Liver (tissue), 9 donors: ENCODE data around the gene RPS14. TPM values are rescaled to one million over a fixed set of nuclear protein-coding genes. Genes with fewer than 3 reads are reported as not detected.

Source experiments
- DNase-seq: peaks from one replicate; pipeline ENCODE4 v3.0.0-alpha.2; 2017; ENCODE audit warnings: low spot score
- H3K27ac ChIP-seq, 2 donors: one replicate each; pipeline ENCODE4 v1.7.0; 2013; ENCODE audit warnings: inconsistent platforms in 2 of 2, low read length in 2 of 2, control low read depth in 1 of 2, low read depth in 1 of 2, mild to moderate bottlenecking in 1 of 2
- H3K27me3 ChIP-seq, 4 donors: one replicate each; pipeline versions ENCODE4 v1.6.1 to v1.7.0; 2013; ENCODE audit warnings: low read length in 3 of 4, inconsistent platforms in 1 of 4, mild to moderate bottlenecking in 1 of 4, moderate library complexity in 1 of 4; ENCODE audit not compliant: control insufficient read depth in 4 of 4, insufficient read depth in 4 of 4
- H3K36me3 ChIP-seq, 4 donors: one replicate each; pipeline versions ENCODE4 v1.6.1 to v1.7.0; 2013; ENCODE audit warnings: low read length in 3 of 4, mild to moderate bottlenecking in 3 of 4, low read depth in 1 of 4, moderate library complexity in 1 of 4; ENCODE audit not compliant: control insufficient read depth in 4 of 4, insufficient read depth in 3 of 4
- H3K4me1 ChIP-seq, 4 donors: one replicate each; pipeline versions ENCODE4 v1.6.1 to v1.7.0; 2013; ENCODE audit warnings: low read length in 3 of 4, mild to moderate bottlenecking in 3 of 4, moderate library complexity in 1 of 4; ENCODE audit not compliant: control insufficient read depth in 4 of 4, insufficient read depth in 4 of 4
- H3K4me3 ChIP-seq, 3 donors: one replicate each; pipeline versions ENCODE4 v1.6.1 to v1.7.0; 2013; ENCODE audit warnings: low read length in 3 of 3, control low read depth in 1 of 3, low read depth in 1 of 3, mild to moderate bottlenecking in 1 of 3
- H3K9ac ChIP-seq, 2 donors: one replicate each; pipeline ENCODE4 v1.7.0; 2013; ENCODE audit warnings: low read length in 2 of 2, mild to moderate bottlenecking in 2 of 2, moderate library complexity in 2 of 2, control low read depth in 1 of 2, low read depth in 1 of 2
- H3K9me3 ChIP-seq, 4 donors: one replicate each; pipeline versions ENCODE4 v1.6.1 to v1.7.0; 2013; ENCODE audit warnings: low read length in 3 of 4; ENCODE audit not compliant: control insufficient read depth in 4 of 4
- ATF3 ChIP-seq: IDR thresholded peaks from 2 replicates; pipeline ENCODE4 v1.6.1; 2016; ENCODE audit warnings: antibody characterized with exemption
- CTCF ChIP-seq: fragments of 150-350 bp; IDR thresholded peaks from 2 replicates; pipeline ENCODE4 v1.5.1; 2017; ENCODE audit warnings: improper control_type of control experiment, low read depth, low read length; ENCODE audit not compliant: missing input control
- EGR1 ChIP-seq, 2 donors: IDR thresholded peaks; 2 replicates each; pipeline ENCODE4 v1.6.1; 2016 to 2018; ENCODE audit warnings: antibody characterized with exemption in 2 of 2, low read depth in 2 of 2
- FOXA1 ChIP-seq: IDR thresholded peaks from 2 replicates; pipeline ENCODE4 v1.6.1; 2016; ENCODE audit warnings: antibody characterized with exemption
- FOXA2 ChIP-seq: IDR thresholded peaks from 2 replicates; pipeline ENCODE4 v1.6.1; 2016; ENCODE audit warnings: antibody characterized with exemption
- GABPA ChIP-seq, 2 donors: IDR thresholded peaks in 1 of 2; conservative IDR thresholded peaks in 1 of 2; 2 replicates each; pipeline ENCODE4 v1.6.1; 2016; ENCODE audit warnings: antibody characterized with exemption in 2 of 2, mild to moderate bottlenecking in 1 of 2, moderate library complexity in 1 of 2
- HNF4A ChIP-seq, 2 donors: conservative IDR thresholded peaks; 2 replicates each; pipeline ENCODE4 v1.6.1; 2016; ENCODE audit warnings: antibody characterized with exemption in 2 of 2, mild to moderate bottlenecking in 2 of 2
- HNF4G ChIP-seq: IDR thresholded peaks from 2 replicates; pipeline ENCODE4 v1.6.1; 2016; ENCODE audit warnings: antibody characterized with exemption
- JUND ChIP-seq, 2 donors: IDR thresholded peaks; 2 replicates each; pipeline ENCODE4 v1.6.1; 2016; ENCODE audit warnings: antibody characterized with exemption in 2 of 2
- MAX ChIP-seq: IDR thresholded peaks from 2 replicates; pipeline ENCODE4 v1.6.1; 2016; ENCODE audit warnings: antibody characterized with exemption
- NR2F2 ChIP-seq: IDR thresholded peaks from 2 replicates; pipeline ENCODE4 v1.6.1; 2016; ENCODE audit warnings: antibody characterized with exemption
- RAD21 ChIP-seq, 2 donors: IDR thresholded peaks; 2 replicates each; pipeline ENCODE4 v1.6.1; 2016; ENCODE audit warnings: antibody characterized with exemption in 2 of 2, mild to moderate bottlenecking in 2 of 2
- REST ChIP-seq: IDR thresholded peaks from 2 replicates; pipeline ENCODE4 v1.6.1; 2016; ENCODE audit warnings: antibody characterized with exemption, mild to moderate bottlenecking
- RXRA ChIP-seq, 2 donors: IDR thresholded peaks; 2 replicates each; pipeline ENCODE4 v1.6.1; 2017 to 2018; ENCODE audit warnings: antibody characterized with exemption in 2 of 2, mild to moderate bottlenecking in 1 of 2
- SP1 ChIP-seq: IDR thresholded peaks from 2 replicates; pipeline ENCODE4 v1.6.1; 2018; ENCODE audit warnings: antibody characterized with exemption, mild to moderate bottlenecking
- TAF1 ChIP-seq: conservative IDR thresholded peaks from 2 replicates; pipeline ENCODE4 v1.6.1; 2016; ENCODE audit warnings: antibody characterized with exemption, mild to moderate bottlenecking
- YY1 ChIP-seq: IDR thresholded peaks from 2 replicates; pipeline ENCODE4 v1.6.1; 2016; ENCODE audit warnings: antibody characterized with exemption, mild to moderate bottlenecking
- WGBS: extraction: QIAGEN DNeasy Blood & Tissue Kit; methylation state at CpG from one replicate; pipeline ENCODE4 v1.1.7; 2013; 5-methylcytosine and 5-hydroxymethylcytosine counted together
- polyA plus RNA-seq, 2 donors: library from polyadenylated mRNA; stranded (reverse) in 1 of 2; unstranded in 1 of 2; fragments of 200-250 nt in 1 of 2; fragments of >200 nt in 1 of 2; fragmentation: Nextera tagmentation in 1 of 2; extraction: Ambion mirVana in 1 of 2; gene quantifications; one replicate each; pipeline versions ENCODE4 v1.2.1 to v1.2.3, GENCODE V29; 2013 to 2015
- total RNA-seq, 2 donors: library from RNA; depleted of rRNA; stranded (reverse); fragments of >200 nt; gene quantifications; one replicate each; pipeline ENCODE4 v1.2.3, GENCODE V29; 2014
- TF ChIP-seq, protein P1 (sequence below): IDR thresholded peaks from 2 replicates; pipeline ENCODE4 v1.6.1; 2016; ENCODE audit warnings: antibody characterized with exemption
- donor health status: healthy.
- donor health status: healthy.
- donor health status: healthy.
- donor health status: healthy.
- donor health status: healthy.

Gene RPS14
- total RNA-seq (100 to 1,000 TPM; 822 to 948 TPM), polyA plus RNA-seq (100 to 1,000 TPM; 609 to 956 TPM)

DNA sequence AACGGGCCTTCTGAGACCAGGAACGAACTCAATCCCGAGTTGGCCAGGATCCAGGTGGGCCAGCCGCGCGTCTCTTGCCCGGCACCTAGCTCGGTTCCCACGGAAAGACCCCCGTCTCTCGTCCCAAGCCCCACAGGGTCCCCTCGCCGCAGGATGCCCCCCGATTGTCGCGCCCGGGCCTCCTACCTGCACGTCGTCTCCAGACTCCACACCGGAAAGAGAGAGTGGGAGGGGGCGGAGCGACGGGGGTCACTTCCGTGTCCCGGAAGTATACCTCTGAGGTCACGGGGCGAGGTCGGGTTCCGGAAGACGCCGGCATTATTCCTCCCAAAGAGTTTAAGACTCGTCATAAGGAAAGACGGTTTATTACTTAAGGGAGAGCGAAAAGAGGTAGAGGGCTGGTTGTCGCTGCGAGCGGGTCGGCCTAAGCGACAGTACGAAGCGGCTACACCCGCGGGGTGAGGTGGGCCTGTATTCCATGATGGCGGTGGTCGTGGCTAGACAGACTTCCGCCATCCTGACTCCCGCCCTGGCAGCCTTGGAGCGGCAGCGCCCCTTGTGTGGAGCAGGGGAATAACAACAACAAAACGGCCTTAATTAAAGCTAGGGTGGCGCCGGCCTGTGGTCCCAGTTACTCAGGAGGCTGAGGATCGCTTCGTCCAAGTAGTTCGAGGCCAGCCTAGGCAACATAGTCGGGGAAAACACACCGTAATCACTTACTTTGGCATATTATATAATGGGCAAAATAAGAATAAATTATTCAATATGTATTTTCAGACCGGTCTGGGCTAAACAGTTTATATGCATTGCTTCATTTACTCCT, at the start of gene RPS14:
Gene RPS14, minus strand, starts transcription at position 223 of the 823 bp plus-strand sequence. CDS start 2,006 bp downstream, outside the sequence.
- TF ChIP-seq FOXA2 (no peak), RXRA (IDR thresholded peaks at IDR 0.05) (peak; percentile 57 to 76), GABPA (IDR thresholded peaks at IDR 0.05 in 1 of 2, conservative IDR thresholded peaks at IDR 0.05 in 1 of 2) (peak; percentile 95 to 99), MAX (peak; percentile 70), SP1 (peak; percentile 71), YY1 (peak; percentile 99), JUND (IDR thresholded peaks at IDR 0.05) (peak; percentile 22 to 63), HNF4A (conservative IDR thresholded peaks at IDR 0.05) (peak; percentile 31 to 62), FOXA1 (no peak), CTCF (peak; percentile 91), TAF1 (peak; percentile 74), RAD21 (IDR thresholded peaks at IDR 0.05) (peak; percentile 58 to 71), NR2F2 (peak; percentile 98), EGR1 (IDR thresholded peaks at IDR 0.05; ENCODE audit: low read depth in 2 of 2) (peak; percentile 82 to 95), ATF3 (peak; percentile 59), HNF4G (peak; percentile 35), REST (peak; percentile 68)
- TF ChIP-seq, protein P1, sequence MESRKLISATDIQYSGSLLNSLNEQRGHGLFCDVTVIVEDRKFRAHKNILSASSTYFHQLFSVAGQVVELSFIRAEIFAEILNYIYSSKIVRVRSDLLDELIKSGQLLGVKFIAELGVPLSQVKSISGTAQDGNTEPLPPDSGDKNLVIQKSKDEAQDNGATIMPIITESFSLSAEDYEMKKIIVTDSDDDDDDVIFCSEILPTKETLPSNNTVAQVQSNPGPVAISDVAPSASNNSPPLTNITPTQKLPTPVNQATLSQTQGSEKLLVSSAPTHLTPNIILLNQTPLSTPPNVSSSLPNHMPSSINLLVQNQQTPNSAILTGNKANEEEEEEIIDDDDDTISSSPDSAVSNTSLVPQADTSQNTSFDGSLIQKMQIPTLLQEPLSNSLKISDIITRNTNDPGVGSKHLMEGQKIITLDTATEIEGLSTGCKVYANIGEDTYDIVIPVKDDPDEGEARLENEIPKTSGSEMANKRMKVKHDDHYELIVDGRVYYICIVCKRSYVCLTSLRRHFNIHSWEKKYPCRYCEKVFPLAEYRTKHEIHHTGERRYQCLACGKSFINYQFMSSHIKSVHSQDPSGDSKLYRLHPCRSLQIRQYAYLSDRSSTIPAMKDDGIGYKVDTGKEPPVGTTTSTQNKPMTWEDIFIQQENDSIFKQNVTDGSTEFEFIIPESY, result peak; percentile 46
- peaks cover 13 to 33% (median 31%) of the 10 kb centered on the region in 4 donors for H3K36me3 ChIP-seq
- H3K27me3 ChIP-seq, result no peaks in the 10 kb centered on the region
- peak within 1 kb of the TSS; percentile 91 to 95 for H3K9ac ChIP-seq
- peak within 1 kb of the TSS; percentile 95 to 99 for H3K27ac ChIP-seq
- peaks cover 0 to 18% (median 11%) of the 10 kb centered on the region in 4 donors for H3K4me1 ChIP-seq
- H3K9me3 ChIP-seq, result no peaks in the 10 kb centered on the region
- peak; percentile 91 for DNase-seq
- WGBS, result 3% methylated on average over 58 of the region's 58 CpGs
- peak within 1 kb of the TSS; percentile 66 to 83 (median 68) for H3K4me3 ChIP-seq
